Measurements from ENCODE around the gene RGS7BP. TPM values are rescaled to one million over a fixed set of nuclear protein-coding genes. Genes with fewer than 3 reads are reported as not detected.

RGS7BP gene
- total RNA-seq, 1 donor = not detected

GRCh38 chr5:64575561-64575960 is 69.7 kb downstream of the RGS7BP start:
- DNase-seq (ENCODE audit: low read depth) = no peak
- TF ChIP-seq CTCF (IDR thresholded peaks at IDR 0.05; ENCODE audit: insufficient read depth, low read depth, low read length) = no peak
- H3K4me3 ChIP-seq (ENCODE audit: low read depth, low read length) = no peak overlapping the region

GRCh38 chr5:64576250-64576649 is 70.4 kb downstream of the RGS7BP start:
- no peak for DNase-seq (ENCODE audit: low read depth)
- no peak for TF ChIP-seq CTCF (IDR thresholded peaks at IDR 0.05; ENCODE audit: insufficient read depth, low read depth, low read length)

GRCh38 chr5:64585646-64586045 is 79.8 kb downstream of the RGS7BP start:
- no peak overlapping the region for H3K4me3 ChIP-seq (ENCODE audit: low read depth, low read length)
- DNase-seq (ENCODE audit: low read depth) = no peak
- no peak for TF ChIP-seq CTCF (IDR thresholded peaks at IDR 0.05; ENCODE audit: insufficient read depth, low read depth, low read length)

More at GRCh38 chr5:64576250-64576649, 70.4 kb downstream of the RGS7BP start:
- H3K4me3 ChIP-seq (ENCODE audit: low read depth, low read length) = no peak overlapping the region

GRCh38 chr5:64587370-64587769 is 81.6 kb downstream of the RGS7BP start:
- DNase-seq (ENCODE audit: low read depth) = no peak
- no peak overlapping the region for H3K4me3 ChIP-seq (ENCODE audit: low read depth, low read length)
- no peak for TF ChIP-seq CTCF (IDR thresholded peaks at IDR 0.05; ENCODE audit: insufficient read depth, low read depth, low read length)

GRCh38 chr5:64592730-64593341 is 87.0 kb downstream of the RGS7BP start:
- no peak for DNase-seq (ENCODE audit: low read depth)
- no peak for TF ChIP-seq CTCF (IDR thresholded peaks at IDR 0.05; ENCODE audit: insufficient read depth, low read depth, low read length)
- no peak overlapping the region for H3K4me3 ChIP-seq (ENCODE audit: low read depth, low read length)

- no peak for TF ChIP-seq CTCF (IDR thresholded peaks at IDR 0.05; ENCODE audit: insufficient read depth, low read depth, low read length)
- no peak for DNase-seq (ENCODE audit: low read depth)
- H3K4me3 ChIP-seq (ENCODE audit: low read depth, low read length) = no peak overlapping the region
Observed at GRCh38 chr5:64594025-64594424, 88.2 kb downstream of the RGS7BP start.

- TF ChIP-seq CTCF (IDR thresholded peaks at IDR 0.05; ENCODE audit: insufficient read depth, low read depth, low read length) = no peak
- no peak for DNase-seq (ENCODE audit: low read depth)
- H3K4me3 ChIP-seq (ENCODE audit: low read depth, low read length) = no peak overlapping the region
Observed at GRCh38 chr5:64594601-64595000, 88.8 kb downstream of the RGS7BP start.

Data from fibroblast of villous mesenchyme (primary cell).